Endothelial cell of umbilical vein (primary cell): Measurements from ENCODE around the gene FRY. TPM values are rescaled to one million over a fixed set of nuclear protein-coding genes. Genes with fewer than 3 reads are reported as not detected.

Experiments
- BruUV-seq: library from RNA; stranded (reverse); fragments of 400-500 nt; replicated peaks from 2 replicates; lab custom pipeline; 2021; lab: Mats Ljungman, UMichigan
- CTCF ChIA-PET: fragments of 300-600, 350-600 bp; sonication (Branson Sonifier 250); formaldehyde crosslinking; loops from one replicate; lab custom pipeline; 2021; ENCODE audit warnings: antibody characterized with exemption, inconsistent platforms; lab: Charles Lee
- POLR2A ChIA-PET: fragments of 300-600, 350-600 bp; sonication (Branson Sonifier 250); formaldehyde crosslinking; loops from one replicate; lab custom pipeline; 2021; ENCODE audit warnings: antibody characterized with exemption, inconsistent platforms; lab: Charles Lee
- DNase-seq: peaks from one replicate; pipeline ENCODE4 v3.0.0-alpha.2; 2011; ENCODE audit warnings: low read depth, low spot score
- FAIRE-seq: peaks from 2 replicates; lab custom pipeline; 2011; peaks lifted over from hg19 to GRCh38; lab: Jason Lieb, UNC
- H2AFZ ChIP-seq: 2 replicates; pipeline ENCODE4 v1.6.0; 2012; ENCODE audit warnings: low read depth, low read length, control low read depth, inconsistent platforms
- H3K27ac ChIP-seq: 2 replicates; pipeline ENCODE4 v1.5.1; 2011; ENCODE audit warnings: low read depth, mild to moderate bottlenecking, control low read depth, low read length, moderate library complexity; ENCODE audit not compliant: insufficient read depth
- H3K27me3 ChIP-seq, 2 experiments: 2 replicates each; pipeline versions ENCODE4 v1.6.0 to v1.6.1; 2011; ENCODE audit warnings: low read length in 2 of 2, mixed read lengths in 1 of 2; ENCODE audit not compliant: control insufficient read depth in 2 of 2, insufficient read depth in 2 of 2
- H3K36me3 ChIP-seq, 2 experiments: 2 replicates in 1 of 2; 3 replicates in 1 of 2; pipeline ENCODE4 v1.5.1; 2011; ENCODE audit warnings: low read length in 2 of 2, mild to moderate bottlenecking in 1 of 2, moderate library complexity in 1 of 2; ENCODE audit not compliant: control insufficient read depth in 2 of 2, insufficient read depth in 2 of 2; ENCODE audit errors: extremely low read depth in 1 of 2
- H3K4me1 ChIP-seq: 3 replicates; pipeline ENCODE4 v1.5.1; 2011; ENCODE audit warnings: mild to moderate bottlenecking, low read length; ENCODE audit not compliant: control insufficient read depth, insufficient read depth; ENCODE audit errors: extremely low read depth
- H3K4me2 ChIP-seq: 2 replicates; pipeline ENCODE4 v1.6.1; 2011; ENCODE audit warnings: low read length, control low read depth, mixed read lengths; ENCODE audit not compliant: insufficient read depth
- H3K4me3 ChIP-seq, 3 experiments: fragments of 200-600 bp in 1 of 3; sonication (generic), shearing (Covaris generic) in 1 of 3; replicated peaks in 1 of 3; 2 replicates each; pipeline ENCODE4 v1.5.1; 2011 to 2016; ENCODE audit warnings: control low read depth in 3 of 3, low read length in 3 of 3, mild to moderate bottlenecking in 2 of 3, inconsistent platforms in 1 of 3, low read depth in 1 of 3, moderate library complexity in 1 of 3; ENCODE audit not compliant: insufficient read depth in 1 of 3
- H3K79me2 ChIP-seq: 2 replicates; pipeline ENCODE4 v1.6.0; 2012; ENCODE audit warnings: low read length, inconsistent platforms; ENCODE audit not compliant: control insufficient read depth, insufficient read depth
- H3K9ac ChIP-seq: replicated peaks from 2 replicates; pipeline ENCODE3; 2011; ENCODE audit warnings: low read length, control low read depth; ENCODE audit not compliant: insufficient read depth; ENCODE audit errors: extremely low read depth
- H3K9me1 ChIP-seq: replicated peaks from 3 replicates; pipeline ENCODE4 v1.6.0; 2011; ENCODE audit warnings: mild to moderate bottlenecking, low read length; ENCODE audit not compliant: control insufficient read depth, insufficient read depth; ENCODE audit errors: extremely low read depth
- H3K9me3 ChIP-seq: replicated peaks from 2 replicates; pipeline ENCODE4 v1.5.1; 2012; ENCODE audit warnings: low read length, inconsistent platforms; ENCODE audit not compliant: control insufficient read depth, insufficient read depth
- H4K20me1 ChIP-seq: replicated peaks from 2 replicates; pipeline ENCODE3; 2011; ENCODE audit warnings: mild to moderate bottlenecking, low read length; ENCODE audit not compliant: control insufficient read depth, insufficient read depth; ENCODE audit errors: extremely low read depth
- EZH2 ChIP-seq: IDR thresholded peaks from 2 replicates; pipeline ENCODE4 v1.6.1; 2012; ENCODE audit warnings: borderline replicate concordance, low read depth, mild to moderate bottlenecking, moderate library complexity, low read length, inconsistent platforms; ENCODE audit not compliant: severe bottlenecking
- GATA2 ChIP-seq: IDR thresholded peaks from 2 replicates; pipeline ENCODE4 v1.7.0; 2011; ENCODE audit warnings: low read depth, mild to moderate bottlenecking, moderate library complexity, mixed read lengths, low read length; ENCODE audit not compliant: insufficient read length, insufficient read depth
- JUN ChIP-seq: IDR thresholded peaks from 2 replicates; pipeline ENCODE4 v1.6.1; 2011; ENCODE audit warnings: borderline replicate concordance, low read depth; ENCODE audit not compliant: insufficient read length, insufficient read depth
- MYC ChIP-seq: IDR thresholded peaks from one replicate; pipeline ENCODE4 v1.6.1; 2011; ENCODE audit warnings: mild to moderate bottlenecking, low read depth, low read length
- POLR2AphosphoS5 ChIP-seq: IDR thresholded peaks from 2 replicates; pipeline ENCODE4 v1.6.1; 2012; ENCODE audit warnings: low read depth, mild to moderate bottlenecking, control low read depth, low read length, moderate library complexity; ENCODE audit not compliant: insufficient read depth
- dilution Hi-C: fragments of 300-500 bp; cut with MboI; formaldehyde crosslinking; loops from one replicate; pipeline ENCODE4 v1.15.0; 2019; ENCODE audit warnings: low sequenced_read_pairs; ENCODE audit not compliant: extremely low pct_ligation_motif_present
- intact Hi-C: fragments of 100-400 bp; cut with micrococcal nuclease; formaldehyde crosslinking; loops from one replicate; pipeline ENCODE4 v1.10.0; 2022
- polyA plus RNA-seq, 4 experiments: library from polyadenylated mRNA; depleted of rRNA in 3 of 4; stranded (reverse) in 3 of 4; unstranded in 1 of 4; fragments of >200 nt; gene quantifications; 2 replicates each; pipeline versions ENCODE4 v1.2.1 to v1.2.3, GENCODE V29; 2011 to 2012; ENCODE audit warnings: missing spikeins in 1 of 4
- total RNA-seq: library from RNA; stranded (reverse); gene quantifications from 2 replicates; pipeline ENCODE4 v1.2.3, GENCODE V29; 2021
- TF ChIP-seq, protein P1 (sequence below), 2 donors: IDR thresholded peaks; 1 replicate in 1 of 2; 2 replicates in 1 of 2; pipeline ENCODE4 v1.5.1; 2011; ENCODE audit warnings: low read length in 2 of 2, mild to moderate bottlenecking in 2 of 2, moderate library complexity in 2 of 2, control low read depth in 1 of 2, inconsistent platforms in 1 of 2, low read depth in 1 of 2; ENCODE audit not compliant: insufficient read depth in 1 of 2; ENCODE audit errors: extremely low read depth in 1 of 2
- TF ChIP-seq, protein P2 (sequence below): IDR thresholded peaks from 2 replicates; pipeline ENCODE4 v1.6.1; 2011; ENCODE audit not compliant: insufficient read depth, insufficient read length

Gene FRY
- total and polyA plus RNA-seq, 2 donors (not counting 3 experiments of a cell fraction or from before 2014, with no cell fraction given) = 57.3 to 75.8 TPM

DNA sequence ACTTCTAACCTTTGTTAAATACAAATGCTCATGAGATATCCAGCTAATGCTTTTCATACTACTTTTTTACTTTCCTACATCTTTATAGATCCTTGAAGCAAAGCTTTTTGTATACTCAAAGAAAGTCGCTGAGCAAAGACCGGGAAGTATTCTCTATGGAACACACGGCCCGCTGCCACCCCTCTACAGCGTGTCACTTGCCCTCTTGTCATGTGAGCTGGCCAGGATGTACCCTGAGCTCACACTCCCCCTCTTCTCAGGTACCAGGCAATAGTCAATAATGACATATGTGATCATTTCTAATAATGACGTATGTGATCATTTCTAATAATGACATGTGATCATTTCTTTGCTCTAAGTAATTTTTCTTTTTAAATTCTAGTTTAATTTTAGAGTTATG is 170.7 kb downstream of the FRY start:
- POLR2A ChIA-PET = no interaction called here
- no peaks in the 10 kb centered on the region for H4K20me1 ChIP-seq
- no peaks in the 10 kb centered on the region for H3K36me3 ChIP-seq
- FAIRE-seq = no peak
- dilution Hi-C loops (no loop called here), intact Hi-C loops (no loop called here)
- H3K4me1 ChIP-seq = no peaks in the 10 kb centered on the region
- H3K4me2 ChIP-seq = no peak overlapping the region
- no peaks in the 10 kb centered on the region for H3K9me3 ChIP-seq
- no peaks in the 10 kb centered on the region for H3K9me1 ChIP-seq
- H3K79me2 ChIP-seq = no peaks in the 10 kb centered on the region
- no peak for TF ChIP-seq EZH2
- H3K27ac ChIP-seq = no peak overlapping the region
- H2AFZ ChIP-seq = no peak overlapping the region
- CTCF ChIA-PET = interaction anchor here (1.1 to 1.2 kb wide), 2 partner anchors 9 to 13 kb away, joined by 3 to 4 read pairs; no protein-coding TSS in a partner anchor
- H3K4me3 ChIP-seq = no peak overlapping the region
- no TSS peak for BruUV-seq
- DNase-seq = no peak
- no peak overlapping the region for H3K9ac ChIP-seq
- peaks cover 0 to 1% of the 10 kb centered on the region in 2 experiments for H3K27me3 ChIP-seq

DNA sequence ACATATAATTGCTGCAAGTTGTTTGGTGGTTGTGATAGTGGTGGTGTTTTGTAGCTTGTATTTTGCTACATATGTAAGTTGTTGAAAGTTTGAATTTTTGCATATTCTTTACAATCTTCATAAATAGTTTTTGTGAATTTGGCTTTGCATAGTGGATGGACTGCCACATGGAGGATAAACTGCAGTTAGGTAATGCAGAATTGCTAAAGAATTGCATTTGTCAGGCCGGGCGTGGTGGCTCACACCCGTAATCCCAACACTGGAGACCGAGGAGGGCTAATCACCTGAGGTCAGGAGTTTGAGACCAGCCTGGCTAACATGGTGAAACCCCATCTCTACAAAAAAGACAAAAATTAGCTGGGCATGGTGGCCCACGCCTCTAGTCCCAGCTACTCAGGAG is 171.6 kb downstream of the FRY start:
- TF ChIP-seq MYC = no peak
- no peak for TF ChIP-seq JUN
- no peak for TF ChIP-seq GATA2
- TF ChIP-seq, protein P1, sequence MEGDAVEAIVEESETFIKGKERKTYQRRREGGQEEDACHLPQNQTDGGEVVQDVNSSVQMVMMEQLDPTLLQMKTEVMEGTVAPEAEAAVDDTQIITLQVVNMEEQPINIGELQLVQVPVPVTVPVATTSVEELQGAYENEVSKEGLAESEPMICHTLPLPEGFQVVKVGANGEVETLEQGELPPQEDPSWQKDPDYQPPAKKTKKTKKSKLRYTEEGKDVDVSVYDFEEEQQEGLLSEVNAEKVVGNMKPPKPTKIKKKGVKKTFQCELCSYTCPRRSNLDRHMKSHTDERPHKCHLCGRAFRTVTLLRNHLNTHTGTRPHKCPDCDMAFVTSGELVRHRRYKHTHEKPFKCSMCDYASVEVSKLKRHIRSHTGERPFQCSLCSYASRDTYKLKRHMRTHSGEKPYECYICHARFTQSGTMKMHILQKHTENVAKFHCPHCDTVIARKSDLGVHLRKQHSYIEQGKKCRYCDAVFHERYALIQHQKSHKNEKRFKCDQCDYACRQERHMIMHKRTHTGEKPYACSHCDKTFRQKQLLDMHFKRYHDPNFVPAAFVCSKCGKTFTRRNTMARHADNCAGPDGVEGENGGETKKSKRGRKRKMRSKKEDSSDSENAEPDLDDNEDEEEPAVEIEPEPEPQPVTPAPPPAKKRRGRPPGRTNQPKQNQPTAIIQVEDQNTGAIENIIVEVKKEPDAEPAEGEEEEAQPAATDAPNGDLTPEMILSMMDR (IDR thresholded peaks at IDR 0.05; ENCODE audit: extremely low read depth in 1 of 2, insufficient read depth in 1 of 2, low read depth in 1 of 2, low read length in 2 of 2) = no peak
- TF ChIP-seq POLR2AphosphoS5 = no peak
- TF ChIP-seq, protein P2, sequence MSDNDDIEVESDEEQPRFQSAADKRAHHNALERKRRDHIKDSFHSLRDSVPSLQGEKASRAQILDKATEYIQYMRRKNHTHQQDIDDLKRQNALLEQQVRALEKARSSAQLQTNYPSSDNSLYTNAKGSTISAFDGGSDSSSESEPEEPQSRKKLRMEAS = no peak
- dilution Hi-C loops = no loop called here
- CTCF ChIA-PET = no interaction called here

More for the DNA sequence above, 171.6 kb downstream of the FRY start:
- DNase-seq (no peak), FAIRE-seq (no peak)
- H3K27me3 ChIP-seq = peaks cover 0 to 1% of the 10 kb centered on the region in 2 experiments
- H3K4me2 ChIP-seq = no peak overlapping the region
- H3K4me3 ChIP-seq = no peak overlapping the region
- no peaks in the 10 kb centered on the region for H3K36me3 ChIP-seq
- H3K79me2 ChIP-seq = no peaks in the 10 kb centered on the region
- H3K27ac ChIP-seq = no peak overlapping the region
- H4K20me1 ChIP-seq = no peaks in the 10 kb centered on the region
- H2AFZ ChIP-seq = no peak overlapping the region
- POLR2A ChIA-PET = interaction anchor here (0.6 kb wide), 1 partner anchor 10 kb away, joined by 6 read pairs; no protein-coding TSS in a partner anchor
- BruUV-seq = no TSS peak
- H3K9me1 ChIP-seq = no peaks in the 10 kb centered on the region
- H3K9me3 ChIP-seq = no peaks in the 10 kb centered on the region
- no peaks in the 10 kb centered on the region for H3K4me1 ChIP-seq
- H3K9ac ChIP-seq = no peak overlapping the region
- intact Hi-C loops = no loop called here
